ENCODE results near the gene MAP7D2. TPM values are rescaled to one million over a fixed set of nuclear protein-coding genes. Genes with fewer than 3 reads are reported as not detected.

Gene MAP7D2
- total RNA-seq, 2 donors from 2014 or later: 0.50 to 0.60 TPM

DNA sequence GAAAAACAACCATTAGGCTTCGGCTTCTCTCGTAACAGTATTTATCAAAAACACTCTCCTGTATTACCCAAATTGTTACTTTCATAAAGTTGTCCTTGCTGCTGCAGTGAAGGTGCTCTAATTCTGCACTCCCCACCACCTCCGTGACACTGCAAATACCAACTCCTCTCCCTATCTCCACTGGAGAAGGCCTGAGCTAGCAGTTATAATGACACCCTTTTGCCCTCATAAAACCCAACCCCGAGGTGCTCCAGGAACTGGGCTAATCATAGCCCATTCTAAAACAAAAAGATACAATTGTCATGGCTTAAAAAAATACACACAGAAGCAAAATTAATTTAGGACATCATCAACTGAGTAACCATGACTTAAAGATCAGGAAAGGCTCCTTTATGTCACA lies 59.2 kb downstream of the MAP7D2 start:
- intact Hi-C loops (cut with DNase I): no loop called here
- ATAC-seq: no peak
- no peak for DNase-seq

DNA sequence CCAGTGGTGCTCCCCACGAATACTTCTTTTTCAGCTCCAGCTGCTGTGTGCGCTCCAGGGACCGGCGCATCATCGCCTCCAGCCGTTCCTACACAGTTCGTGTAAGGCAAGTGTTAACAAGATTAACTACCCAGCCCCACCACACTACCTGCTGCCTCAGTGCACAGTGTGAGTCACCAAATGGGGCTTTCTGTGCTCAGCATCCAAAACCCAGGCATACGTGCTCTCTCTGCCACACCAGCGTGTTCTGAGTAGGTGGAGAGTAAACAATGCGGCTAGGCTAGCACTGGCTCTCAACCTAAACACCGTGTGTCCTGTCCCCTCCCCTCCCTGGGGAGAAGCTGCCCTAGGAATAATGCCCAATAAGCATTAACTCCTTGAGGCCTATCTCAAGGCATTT lies 60.0 kb downstream of the MAP7D2 start:
- DNase-seq (no peak), ATAC-seq (no peak)
- intact Hi-C loops (cut with DNase I): no loop called here

DNA sequence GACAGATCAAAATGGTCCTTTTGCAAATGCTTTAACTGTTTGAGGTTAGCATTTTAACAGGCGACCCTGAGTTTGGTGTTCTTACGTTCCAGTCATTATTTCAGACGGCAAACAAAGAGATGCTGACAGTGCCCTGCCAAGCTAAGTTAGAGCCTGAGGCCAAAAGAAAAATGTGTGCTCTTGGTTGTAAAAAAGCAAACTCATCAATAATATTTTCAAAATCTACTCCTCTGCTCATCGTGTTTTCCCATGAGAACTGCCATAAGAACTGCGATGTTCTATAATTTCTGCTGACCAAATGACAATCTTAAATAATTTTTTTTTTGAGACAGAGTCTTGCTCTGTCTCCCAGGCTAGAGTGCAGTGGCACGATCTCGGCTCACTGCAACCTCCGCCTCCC lies 63.2 kb downstream of the MAP7D2 start:
- DNase-seq (no peak), ATAC-seq (no peak)
- intact Hi-C loops (cut with DNase I): no loop called here

DNA sequence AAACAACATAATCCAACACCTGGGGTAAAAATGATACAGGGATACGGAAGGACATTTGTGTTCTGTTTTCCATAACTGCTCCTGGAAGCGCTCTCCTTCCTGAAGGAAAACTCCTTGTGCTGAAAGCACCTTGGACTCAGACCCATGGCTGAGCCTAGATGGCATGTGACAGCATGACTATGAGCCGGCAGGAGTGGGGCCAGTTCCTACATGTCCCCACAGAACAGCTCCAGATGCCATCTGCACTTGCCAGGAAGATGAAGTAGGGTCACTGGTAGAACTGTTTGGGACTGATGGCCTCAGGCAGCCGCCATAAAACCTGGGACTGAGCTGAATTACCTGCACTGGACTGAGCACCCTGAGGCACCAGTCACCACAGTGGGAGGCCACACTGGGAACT lies 69.8 kb downstream of the MAP7D2 start:
- intact Hi-C loops (cut with DNase I): no loop called here
- ATAC-seq (no peak), DNase-seq (no peak)

DNA sequence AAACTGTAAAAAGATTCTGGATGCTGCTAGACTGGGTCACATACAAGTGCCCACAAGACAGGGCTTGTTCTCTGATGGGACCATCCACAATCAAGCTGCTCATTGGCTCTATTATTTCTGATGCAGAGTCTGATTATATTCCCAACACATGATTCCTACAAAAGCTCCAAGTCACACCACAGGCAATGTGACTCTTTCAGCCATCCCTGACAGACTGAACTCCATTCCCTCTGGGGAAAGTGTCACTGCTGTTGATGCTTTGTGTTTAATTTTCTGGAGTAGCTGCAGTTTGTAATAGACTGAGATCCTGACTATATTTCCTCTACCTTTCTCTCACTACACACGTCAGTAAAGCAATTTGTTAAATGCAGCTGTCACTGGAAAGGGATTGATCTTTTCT lies 70.5 kb downstream of the MAP7D2 start:
- intact Hi-C loops (cut with DNase I): no loop called here
- DNase-seq: no peak
- ATAC-seq: no peak

DNA sequence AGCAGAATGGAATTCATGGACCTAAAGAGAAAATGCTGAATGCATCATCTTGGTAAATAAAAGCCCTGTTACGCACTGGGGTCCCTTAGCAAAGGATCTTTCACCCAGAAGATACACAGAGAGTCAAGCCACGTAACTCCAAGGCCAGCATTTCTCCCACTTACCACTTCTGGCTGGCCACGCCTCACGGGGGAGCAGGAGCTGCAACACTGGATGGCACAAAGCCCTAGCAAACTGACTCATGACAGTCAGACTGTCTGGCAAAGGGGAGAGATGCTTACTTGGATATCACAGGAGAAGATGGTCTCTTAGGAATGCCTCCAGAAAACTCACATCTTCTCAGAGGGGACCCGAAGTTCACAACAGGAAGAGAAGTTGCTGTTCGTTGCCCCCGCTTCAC lies 74.5 kb downstream of the MAP7D2 start:
- intact Hi-C loops (cut with DNase I): no loop called here
- DNase-seq (no peak), ATAC-seq (no peak)

DNA sequence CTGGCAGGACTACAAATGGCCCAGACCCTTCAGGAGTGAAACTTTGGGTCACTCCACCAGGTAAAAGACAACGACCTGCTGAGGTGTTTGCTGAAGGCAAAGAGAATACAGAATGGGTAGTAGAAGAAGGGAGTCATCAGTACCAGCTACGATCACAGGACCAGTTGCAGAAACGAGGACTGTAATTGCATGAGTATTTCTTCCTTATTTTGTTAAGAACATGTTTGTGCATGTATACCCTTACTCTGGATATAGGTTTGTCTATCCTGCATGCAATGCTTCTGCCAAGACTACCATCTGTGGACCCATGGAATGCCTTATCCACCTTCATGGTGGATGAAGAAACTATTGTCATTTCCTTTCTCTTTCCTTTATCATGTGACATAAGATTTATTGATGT lies 77.7 kb downstream of the MAP7D2 start:
- ATAC-seq: no peak
- no peak for DNase-seq
- intact Hi-C loops (cut with DNase I): no loop called here

DNA sequence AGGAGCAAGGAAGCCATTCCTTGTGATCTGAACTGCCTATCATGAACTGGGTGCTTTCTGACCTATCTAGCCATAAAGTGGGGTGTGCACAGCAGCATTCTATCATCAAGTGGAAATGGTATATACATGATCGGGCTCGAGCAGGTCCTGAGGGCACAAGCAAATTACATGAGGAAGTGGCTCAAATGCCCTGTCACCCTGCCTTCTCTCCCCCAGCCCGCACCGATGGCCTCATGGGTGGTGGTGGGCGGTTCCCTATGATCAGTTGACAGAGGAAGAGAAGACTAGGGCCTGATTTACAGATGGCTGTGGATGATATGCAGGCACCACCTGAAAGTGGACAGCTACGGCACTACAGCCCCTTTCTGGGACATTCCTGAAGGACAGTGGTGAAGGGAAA lies 79.5 kb downstream of the MAP7D2 start:
- no peak for DNase-seq
- ATAC-seq: no peak
- intact Hi-C loops (cut with DNase I): no loop called here

DNA sequence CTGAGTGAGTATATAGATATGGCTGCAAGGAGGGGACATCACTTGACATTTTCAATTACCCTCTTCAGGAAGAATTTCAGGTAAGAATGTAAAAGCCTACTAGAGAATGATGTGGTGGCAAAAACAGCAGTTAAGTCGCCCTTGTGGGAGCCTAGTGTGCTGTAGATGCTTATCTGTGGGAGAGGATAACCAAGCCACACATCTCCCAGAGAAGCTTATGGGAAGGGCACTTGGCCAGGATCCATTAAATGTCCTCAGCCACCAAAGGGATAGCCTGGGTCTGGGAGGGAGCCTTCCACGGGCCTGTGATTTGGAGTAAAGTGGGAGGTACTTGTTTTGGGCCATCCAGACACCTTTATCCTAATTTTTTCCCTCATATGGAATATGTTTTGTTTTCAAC lies 84.5 kb downstream of the MAP7D2 start:
- DNase-seq (no peak), ATAC-seq (no peak)
- intact Hi-C loops (cut with DNase I): no loop called here

DNA sequence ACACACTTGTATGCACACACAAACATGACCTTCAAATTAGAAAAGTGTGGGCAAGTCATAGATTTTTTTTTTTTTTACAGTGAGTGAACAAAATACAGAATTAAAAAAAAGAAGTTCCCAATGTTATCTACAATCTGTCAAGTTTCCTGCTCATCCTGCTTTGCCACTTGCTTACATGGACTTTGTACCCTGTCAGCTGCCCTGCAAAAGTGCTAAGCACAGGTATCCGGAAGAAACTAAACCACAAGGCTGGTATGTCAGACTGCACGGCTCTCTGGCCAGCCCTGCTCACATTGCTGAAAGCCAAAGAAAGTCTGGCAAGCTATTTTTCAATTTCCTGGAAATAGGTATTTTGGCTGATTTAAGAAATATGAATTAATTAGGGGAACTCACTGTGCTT lies 87.0 kb downstream of the MAP7D2 start:
- no peak for ATAC-seq
- intact Hi-C loops (cut with DNase I): no loop called here
- no peak for DNase-seq

DNA sequence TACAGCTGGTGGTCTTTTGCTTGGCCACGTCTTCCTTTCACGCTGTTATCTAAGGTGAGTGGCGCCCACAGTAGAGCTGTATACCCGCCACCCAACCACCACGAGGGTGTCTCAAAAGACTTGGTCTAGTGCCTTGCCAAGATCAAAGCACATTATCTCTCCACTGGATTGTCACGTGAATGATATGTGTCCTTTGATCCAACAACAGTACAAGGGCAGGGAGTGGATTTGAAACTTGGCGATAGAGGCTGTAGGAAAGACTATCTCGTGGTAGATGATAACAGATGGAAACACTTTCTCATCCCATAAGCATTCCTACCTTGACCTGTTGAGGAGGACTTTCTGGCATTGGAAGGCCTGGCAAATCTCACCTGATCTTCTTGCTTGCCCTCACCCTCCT lies 88.1 kb downstream of the MAP7D2 start:
- intact Hi-C loops (cut with DNase I): no loop called here
- DNase-seq (no peak), ATAC-seq (no peak)

DNA sequence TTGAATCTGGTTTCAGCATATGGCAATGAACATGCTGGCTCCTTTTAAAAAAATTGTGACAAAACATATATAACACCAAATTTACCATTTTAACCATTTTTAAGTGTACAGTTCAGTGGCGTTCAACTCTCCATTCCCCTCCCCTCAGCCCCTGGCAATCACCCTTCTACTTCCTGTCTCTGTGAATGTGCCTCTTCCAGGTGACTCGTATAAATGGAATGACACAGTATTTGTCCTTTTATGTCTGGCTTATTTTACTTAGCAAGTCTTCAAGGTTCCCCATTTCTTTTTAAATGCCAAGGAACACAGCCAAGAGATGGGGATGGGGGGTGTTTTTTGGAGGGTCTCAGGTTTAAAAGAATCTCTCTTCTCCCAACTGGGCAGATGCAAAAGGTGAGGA lies 90.4 kb downstream of the MAP7D2 start:
- DNase-seq (no peak), ATAC-seq (no peak)
- intact Hi-C loops (cut with DNase I): no loop called here

DNA sequence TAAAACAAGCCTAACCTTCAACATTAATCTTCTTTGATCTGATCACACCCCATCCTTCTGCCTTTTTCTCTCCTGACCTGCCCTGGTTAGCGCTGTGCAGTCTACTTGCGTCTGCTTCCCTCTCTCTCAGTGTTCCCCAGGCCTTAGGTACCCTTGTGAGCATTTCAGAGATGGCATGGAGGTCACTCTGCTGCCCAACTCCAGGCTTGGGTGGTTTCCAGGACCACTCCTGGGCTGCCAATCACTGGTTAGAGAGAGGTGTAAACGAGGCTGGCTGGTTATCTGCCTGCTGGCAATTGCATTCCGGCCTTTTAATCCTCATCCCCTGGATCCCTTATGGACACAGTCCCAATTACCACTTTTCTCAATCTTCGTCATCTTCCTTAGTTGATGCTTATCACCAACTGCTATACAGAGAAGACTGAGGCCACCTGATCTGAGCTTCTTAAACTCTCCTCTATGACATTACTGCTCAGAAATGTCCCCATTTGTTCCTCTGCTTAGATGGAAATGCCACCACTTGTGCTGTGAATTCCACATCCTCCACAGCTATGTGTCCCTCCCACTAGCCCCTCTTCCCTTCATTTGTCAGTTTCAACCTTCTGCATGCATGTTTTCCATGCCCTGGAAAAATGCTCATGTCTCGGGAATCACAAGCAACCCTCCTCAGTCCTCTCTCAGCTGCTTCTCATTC lies 96.9 kb downstream of the MAP7D2 start:
- ATAC-seq: peak in 1 of 2 donors; percentile 39
- DNase-seq: no peak
- intact Hi-C loops (cut with DNase I): no loop called here

DNA sequence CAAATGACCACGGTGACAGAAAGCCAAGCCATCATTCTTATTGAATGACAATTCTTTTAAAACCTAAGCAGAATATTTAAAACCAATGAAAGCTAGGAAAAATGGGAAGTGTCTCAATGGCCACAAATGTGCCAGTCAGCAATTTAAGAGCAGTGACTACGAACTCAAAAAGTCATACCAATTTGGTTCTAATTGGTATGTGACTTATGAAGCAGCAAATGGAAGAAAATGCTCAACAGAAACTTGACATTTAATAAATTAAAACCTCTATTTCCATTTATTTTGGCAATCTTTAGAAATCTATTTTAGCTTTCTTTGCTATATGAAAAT lies 100.1 kb downstream of the MAP7D2 start:
- no peak for ATAC-seq
- no peak for DNase-seq
- intact Hi-C loops (cut with DNase I): no loop called here

DNA sequence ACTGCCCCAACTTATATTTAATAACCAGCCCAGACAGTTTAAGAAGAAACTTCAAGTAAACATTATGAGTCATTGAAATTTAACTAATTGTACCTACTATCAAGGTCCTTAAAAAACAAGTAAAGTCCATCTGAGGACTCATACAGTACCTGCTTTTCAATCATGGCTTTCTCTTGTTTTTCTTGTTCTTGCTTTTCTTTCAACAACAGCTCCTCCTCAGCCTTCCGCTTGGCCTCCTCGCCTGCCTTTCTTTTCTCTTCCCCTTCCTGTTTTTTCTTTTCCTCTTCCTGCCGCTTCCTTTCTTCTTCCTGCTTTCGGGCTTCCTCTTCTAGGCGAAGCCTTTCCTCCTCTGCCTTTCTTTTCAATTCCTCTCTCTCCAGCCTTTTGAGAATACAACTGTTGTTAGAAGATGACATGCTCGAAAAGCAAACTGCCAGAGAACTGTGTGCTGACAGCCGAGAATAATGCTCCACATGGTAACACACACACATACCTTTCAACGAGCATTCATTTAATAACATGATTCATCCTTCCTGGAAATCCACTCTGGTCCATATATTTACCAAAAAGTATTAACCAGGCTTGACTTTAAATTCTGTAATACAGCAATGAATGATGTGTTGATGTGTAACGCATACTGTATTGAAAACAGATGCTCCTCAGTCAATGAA lies 100.6 kb downstream of the MAP7D2 start:
- intact Hi-C loops (cut with DNase I): no loop called here
- no peak for ATAC-seq
- DNase-seq: no peak

DNA sequence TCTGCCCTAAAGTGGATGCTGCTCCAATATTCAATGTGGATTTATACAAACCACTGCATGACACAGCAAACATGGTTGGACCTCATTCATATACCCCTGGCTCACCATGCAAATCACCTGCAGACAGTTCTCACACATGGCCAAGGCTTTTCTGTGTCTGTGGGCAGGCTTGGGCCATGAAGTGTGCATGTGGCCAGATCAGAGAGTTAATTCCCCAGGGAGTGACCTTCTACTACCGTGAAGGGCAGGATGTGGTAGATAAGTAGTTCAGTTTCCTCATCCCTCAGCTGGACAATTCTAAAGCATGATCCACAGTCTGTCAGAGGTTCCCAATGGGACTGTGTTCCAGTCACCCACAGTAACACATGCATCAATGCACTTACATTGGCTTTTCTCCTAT lies 101.3 kb downstream of the MAP7D2 start:
- ATAC-seq (no peak), DNase-seq (no peak)
- intact Hi-C loops (cut with DNase I): no loop called here

DNA sequence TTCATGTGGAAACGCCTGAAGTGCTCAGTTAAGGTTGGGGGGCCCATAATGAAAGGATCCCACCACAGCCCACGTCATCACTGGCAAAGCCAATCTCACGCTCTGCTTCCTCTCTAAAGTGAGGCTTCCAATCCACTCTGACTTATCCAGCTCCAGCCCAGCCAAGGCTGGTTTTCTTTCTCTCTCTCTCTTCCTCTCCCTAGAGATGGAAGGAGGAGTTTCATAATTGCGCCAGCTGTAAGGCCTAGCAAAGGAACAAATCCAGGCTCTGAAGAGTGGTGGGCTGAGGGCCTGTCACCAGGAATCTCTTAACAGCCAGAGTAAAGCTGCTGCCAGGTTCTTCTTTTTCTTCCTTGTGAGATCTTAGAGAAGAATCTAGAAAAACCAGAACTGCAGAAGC lies 105.1 kb downstream of the MAP7D2 start:
- DNase-seq (no peak), ATAC-seq (peak; percentile 24 to 68)
- intact Hi-C loops (cut with DNase I): no loop called here

DNA sequence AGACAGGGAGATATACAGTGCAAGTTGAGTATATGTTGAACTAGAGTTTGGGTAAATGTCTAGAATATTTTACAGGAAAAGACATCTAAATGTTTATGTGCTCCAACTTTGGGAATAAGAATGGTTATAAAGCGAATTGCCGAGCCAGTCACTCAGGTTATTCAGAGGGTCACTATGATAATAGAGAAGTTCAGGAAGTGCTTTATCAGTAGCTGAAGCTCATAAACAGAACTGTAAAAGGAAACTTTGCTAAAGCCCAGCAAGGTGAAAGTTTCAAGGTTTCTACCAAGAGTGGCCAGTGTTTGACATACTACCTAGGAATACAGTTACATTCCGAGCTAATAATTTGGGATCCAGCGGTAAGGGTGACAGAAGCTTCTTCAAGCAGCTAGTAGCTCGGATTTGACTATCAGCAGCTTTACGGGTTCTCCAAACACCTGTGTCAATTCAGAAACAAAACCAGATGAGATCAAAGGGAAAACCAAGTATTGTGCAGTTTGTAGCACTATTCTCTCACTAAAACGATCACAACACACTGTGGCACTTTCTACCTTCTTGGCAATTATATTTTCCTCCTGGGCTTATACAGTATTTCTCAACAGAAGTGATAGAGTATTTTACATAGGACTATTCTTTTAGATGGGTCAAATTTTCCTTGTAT lies 108.6 kb downstream of the MAP7D2 start:
- ATAC-seq (no peak), DNase-seq (no peak)
- intact Hi-C loops (cut with DNase I): no loop called here

DNA sequence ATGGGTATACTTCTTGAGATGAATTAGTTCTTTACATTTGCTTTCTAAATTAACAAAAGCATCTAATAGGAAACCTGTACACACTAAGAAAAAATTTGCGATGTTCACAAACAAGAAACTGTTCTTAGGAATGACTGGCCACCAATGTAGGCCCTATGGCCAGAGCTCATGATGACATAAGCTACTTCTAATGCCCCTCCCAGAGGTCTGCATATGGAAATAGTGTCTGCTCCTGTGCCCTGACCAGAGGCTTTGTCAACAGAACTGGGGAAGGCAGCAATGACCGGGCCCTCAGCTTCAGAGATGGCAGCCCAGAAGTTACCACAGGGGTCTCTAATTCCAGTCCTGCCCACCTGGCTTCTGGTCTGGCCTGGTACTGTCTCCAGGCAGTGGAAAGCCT lies 110.8 kb downstream of the MAP7D2 start:
- ATAC-seq (no peak), DNase-seq (no peak)
- intact Hi-C loops (cut with DNase I): no loop called here

DNA sequence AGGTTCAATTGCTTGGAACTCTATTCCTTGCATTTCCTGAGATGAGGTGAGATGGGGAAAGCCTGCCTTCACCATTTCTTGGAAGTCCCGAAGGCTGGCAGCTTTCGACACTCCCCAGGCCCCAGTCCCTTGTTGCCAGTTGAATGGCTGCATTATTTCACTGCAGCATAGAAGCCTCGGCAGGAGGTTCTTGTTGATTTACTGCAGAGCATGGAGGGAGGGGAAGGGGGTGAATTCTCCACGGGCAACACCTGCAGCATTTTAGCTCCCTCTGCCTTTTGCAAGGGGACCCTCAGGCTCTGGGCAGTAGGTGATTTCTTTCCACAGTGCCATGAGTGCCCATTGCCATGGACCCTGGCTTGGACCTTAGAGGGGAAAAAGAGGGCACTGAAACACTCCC lies 115.1 kb downstream of the MAP7D2 start:
- intact Hi-C loops (cut with DNase I): no loop called here
- no peak for ATAC-seq

DNA sequence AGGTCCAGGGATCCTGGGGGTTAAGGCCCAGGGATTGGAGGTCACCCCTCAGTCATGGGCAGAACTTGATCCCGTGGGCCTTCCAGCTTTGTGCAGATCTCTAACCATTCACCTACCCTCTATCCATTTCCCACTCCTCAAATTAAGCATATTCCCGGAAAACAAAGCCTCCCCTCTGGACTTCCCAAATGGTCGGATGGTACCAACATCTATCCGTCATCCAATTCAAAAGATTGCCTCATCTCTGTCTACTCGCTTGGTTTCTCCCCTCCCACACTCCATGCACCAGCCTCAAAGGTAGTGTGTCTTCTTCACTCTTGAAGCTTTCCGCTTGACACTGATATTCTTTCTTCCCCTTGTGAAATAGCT lies 125.4 kb downstream of the MAP7D2 start:
- ATAC-seq (peak in 1 of 2 donors; percentile 5), DNase-seq (no peak)
- intact Hi-C loops (cut with DNase I): no loop called here

More for the DNA sequence above, 115.1 kb downstream of the MAP7D2 start:
- no peak for DNase-seq

Measured in left cardiac atrium (tissue), 4 donors.